Esophagus muscularis mucosa (tissue), 4 donors: ENCODE measurements around the gene RNF225.

Experiments
- EP300 ChIP-seq: sonication (generic); formaldehyde crosslinking; IDR thresholded peaks from one replicate; pipeline ENCODE4 v1.6.1; 2017; ENCODE audit warnings: antibody characterized with exemption
- POLR2AphosphoS5 ChIP-seq, 2 donors: sonication (generic); formaldehyde crosslinking; IDR thresholded peaks; one replicate each; pipeline ENCODE4 v1.6.1; 2017; ENCODE audit warnings: antibody characterized with exemption in 2 of 2
- TF ChIP-seq, protein P1 (sequence below), 3 experiments: fragments of 200-600 bp in 2 of 3; fragments of 450-650 bp in 1 of 3; sonication (generic) in 2 of 3; IDR thresholded peaks; one replicate each; pipeline ENCODE4 v1.5.1; 2017 to 2019; ENCODE audit warnings: antibody characterized with exemption in 3 of 3, mild to moderate bottlenecking in 2 of 3, moderate library complexity in 1 of 3

DNA sequence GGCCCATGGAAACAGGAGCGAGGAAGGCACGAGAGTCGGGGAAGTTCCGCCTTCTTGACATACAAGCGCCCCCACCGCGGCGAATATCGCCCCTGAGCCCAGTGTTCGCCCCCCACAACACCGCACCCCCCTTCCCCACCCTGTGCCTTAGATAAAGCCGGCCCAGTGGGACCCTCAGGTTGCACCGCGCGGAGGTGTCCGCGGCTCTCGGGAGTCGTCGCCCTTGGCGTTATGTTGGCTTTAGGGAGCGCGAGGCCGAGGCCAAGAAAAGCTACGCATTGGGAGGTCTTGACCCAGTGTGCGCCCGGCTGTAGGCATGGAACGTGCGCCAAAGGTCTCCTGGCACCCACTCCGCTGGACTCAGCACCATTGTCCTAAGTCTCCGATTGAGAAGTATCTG, 45.1 kb downstream of the RNF225 start:
- TF ChIP-seq, protein P1, sequence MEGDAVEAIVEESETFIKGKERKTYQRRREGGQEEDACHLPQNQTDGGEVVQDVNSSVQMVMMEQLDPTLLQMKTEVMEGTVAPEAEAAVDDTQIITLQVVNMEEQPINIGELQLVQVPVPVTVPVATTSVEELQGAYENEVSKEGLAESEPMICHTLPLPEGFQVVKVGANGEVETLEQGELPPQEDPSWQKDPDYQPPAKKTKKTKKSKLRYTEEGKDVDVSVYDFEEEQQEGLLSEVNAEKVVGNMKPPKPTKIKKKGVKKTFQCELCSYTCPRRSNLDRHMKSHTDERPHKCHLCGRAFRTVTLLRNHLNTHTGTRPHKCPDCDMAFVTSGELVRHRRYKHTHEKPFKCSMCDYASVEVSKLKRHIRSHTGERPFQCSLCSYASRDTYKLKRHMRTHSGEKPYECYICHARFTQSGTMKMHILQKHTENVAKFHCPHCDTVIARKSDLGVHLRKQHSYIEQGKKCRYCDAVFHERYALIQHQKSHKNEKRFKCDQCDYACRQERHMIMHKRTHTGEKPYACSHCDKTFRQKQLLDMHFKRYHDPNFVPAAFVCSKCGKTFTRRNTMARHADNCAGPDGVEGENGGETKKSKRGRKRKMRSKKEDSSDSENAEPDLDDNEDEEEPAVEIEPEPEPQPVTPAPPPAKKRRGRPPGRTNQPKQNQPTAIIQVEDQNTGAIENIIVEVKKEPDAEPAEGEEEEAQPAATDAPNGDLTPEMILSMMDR (IDR thresholded peaks at IDR 0.05), result no peak
- TF ChIP-seq EP300, result no peak
- no peak for TF ChIP-seq POLR2AphosphoS5 (IDR thresholded peaks at IDR 0.05)
